Progenitor cell of endocrine pancreas (in vitro differentiated cells): ENCODE results near the gene HESX1. TPM values are rescaled to one million over a fixed set of nuclear protein-coding genes. Genes with fewer than 3 reads are reported as not detected.

Source experiments
- DNase-seq: peaks from one replicate; pipeline ENCODE4 v3.0.0; 2021; ENCODE audit warnings: low spot score; ENCODE audit not compliant: unreplicated experiment
- H3K27ac Mint-ChIP-seq: 2 replicates; pipeline ENCODE4 v1.8.0; 2021; ENCODE audit warnings: mild to moderate bottlenecking, moderate library complexity, mixed read lengths
- H3K27me3 Mint-ChIP-seq: 2 replicates; pipeline ENCODE4 v1.8.0; 2021; ENCODE audit warnings: mixed read lengths
- H3K36me3 Mint-ChIP-seq: 2 replicates; pipeline ENCODE4 v1.8.0; 2022; ENCODE audit warnings: mixed read lengths; ENCODE audit not compliant: insufficient read depth
- H3K4me1 Mint-ChIP-seq: 2 replicates; pipeline ENCODE4 v1.8.0; 2021; ENCODE audit warnings: low read depth, mixed read lengths
- H3K4me3 Mint-ChIP-seq: 2 replicates; pipeline ENCODE4 v1.8.0; 2021; ENCODE audit warnings: low read depth, mild to moderate bottlenecking, moderate library complexity, mixed read lengths
- H3K9me3 Mint-ChIP-seq: 2 replicates; pipeline ENCODE4 v1.8.0; 2021; ENCODE audit warnings: low read depth, mixed read lengths
- total RNA-seq: library from RNA; stranded (reverse); gene quantifications from 2 replicates; pipeline ENCODE4 v1.2.1, GENCODE V29; 2021
- TF ChIP-seq, protein P1 (sequence below): fragments of 200-600 bp; sonication (generic); IDR thresholded peaks from one replicate; pipeline ENCODE4 v1.5.0; 2021; ENCODE audit warnings: antibody characterized with exemption, mild to moderate bottlenecking; ENCODE audit not compliant: unreplicated experiment

HESX1 gene
- total RNA-seq, 1 donor from 2014 or later = 0.96 TPM

DNA sequence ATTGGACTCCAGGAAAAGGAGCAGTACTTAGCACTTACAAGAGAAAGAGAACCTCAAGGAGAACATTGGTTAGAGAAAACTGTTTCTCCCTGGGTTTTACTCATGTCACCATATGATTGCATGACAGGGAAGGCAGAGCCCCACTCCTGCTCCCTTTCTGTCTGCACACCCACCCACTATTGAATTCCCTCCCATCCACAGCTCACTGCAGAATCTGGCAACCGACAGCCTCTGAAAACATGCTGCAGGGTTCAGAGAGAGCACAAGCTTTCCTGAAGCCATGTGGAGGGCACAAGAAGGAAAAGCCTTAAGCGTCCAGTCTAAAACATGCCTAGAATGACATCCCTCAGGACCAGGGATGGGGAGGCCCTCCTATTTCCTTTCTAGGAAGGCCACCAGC lies 31.6 kb downstream of the HESX1 start:
- H3K4me3 Mint-ChIP-seq = no peak overlapping the region
- H3K27me3 Mint-ChIP-seq = peaks cover 28% of the 10 kb centered on the region
- DNase-seq = no peak
- H3K27ac Mint-ChIP-seq = no peak overlapping the region
- TF ChIP-seq, protein P1, sequence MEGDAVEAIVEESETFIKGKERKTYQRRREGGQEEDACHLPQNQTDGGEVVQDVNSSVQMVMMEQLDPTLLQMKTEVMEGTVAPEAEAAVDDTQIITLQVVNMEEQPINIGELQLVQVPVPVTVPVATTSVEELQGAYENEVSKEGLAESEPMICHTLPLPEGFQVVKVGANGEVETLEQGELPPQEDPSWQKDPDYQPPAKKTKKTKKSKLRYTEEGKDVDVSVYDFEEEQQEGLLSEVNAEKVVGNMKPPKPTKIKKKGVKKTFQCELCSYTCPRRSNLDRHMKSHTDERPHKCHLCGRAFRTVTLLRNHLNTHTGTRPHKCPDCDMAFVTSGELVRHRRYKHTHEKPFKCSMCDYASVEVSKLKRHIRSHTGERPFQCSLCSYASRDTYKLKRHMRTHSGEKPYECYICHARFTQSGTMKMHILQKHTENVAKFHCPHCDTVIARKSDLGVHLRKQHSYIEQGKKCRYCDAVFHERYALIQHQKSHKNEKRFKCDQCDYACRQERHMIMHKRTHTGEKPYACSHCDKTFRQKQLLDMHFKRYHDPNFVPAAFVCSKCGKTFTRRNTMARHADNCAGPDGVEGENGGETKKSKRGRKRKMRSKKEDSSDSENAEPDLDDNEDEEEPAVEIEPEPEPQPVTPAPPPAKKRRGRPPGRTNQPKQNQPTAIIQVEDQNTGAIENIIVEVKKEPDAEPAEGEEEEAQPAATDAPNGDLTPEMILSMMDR = no peak
- H3K36me3 Mint-ChIP-seq = no peaks in the 10 kb centered on the region
- H3K4me1 Mint-ChIP-seq = peaks cover 8% of the 10 kb centered on the region
- no peaks in the 10 kb centered on the region for H3K9me3 Mint-ChIP-seq

DNA sequence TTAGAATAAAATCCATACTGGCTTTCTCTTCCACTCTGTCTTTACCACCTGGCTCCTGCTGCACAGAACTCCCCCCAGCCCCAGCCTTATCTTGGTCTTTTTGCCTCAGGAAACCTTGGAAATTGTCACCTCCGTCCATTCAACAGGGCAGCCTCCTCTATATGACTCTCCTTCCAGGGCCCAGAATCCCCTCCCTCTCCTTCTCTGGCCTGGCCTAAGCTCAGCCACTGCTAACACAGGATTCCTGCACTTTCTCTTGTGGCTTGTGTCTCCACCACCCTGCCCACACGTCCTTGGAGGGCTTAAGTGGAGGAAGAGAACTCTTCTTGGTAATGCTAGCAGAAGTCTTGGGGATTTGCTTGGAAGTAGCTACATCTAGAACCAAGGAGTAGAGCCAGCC lies 33.1 kb downstream of the HESX1 start:
- TF ChIP-seq, protein P1 = no peak
- Mint-ChIP-seq H3K27ac (no peak overlapping the region), H3K36me3 (no peaks in the 10 kb centered on the region), H3K4me1 (peaks cover 17% of the 10 kb centered on the region), H3K9me3 (no peaks in the 10 kb centered on the region), H3K27me3 (peaks cover 37% of the 10 kb centered on the region), H3K4me3 (no peak overlapping the region)
- no peak for DNase-seq

DNA sequence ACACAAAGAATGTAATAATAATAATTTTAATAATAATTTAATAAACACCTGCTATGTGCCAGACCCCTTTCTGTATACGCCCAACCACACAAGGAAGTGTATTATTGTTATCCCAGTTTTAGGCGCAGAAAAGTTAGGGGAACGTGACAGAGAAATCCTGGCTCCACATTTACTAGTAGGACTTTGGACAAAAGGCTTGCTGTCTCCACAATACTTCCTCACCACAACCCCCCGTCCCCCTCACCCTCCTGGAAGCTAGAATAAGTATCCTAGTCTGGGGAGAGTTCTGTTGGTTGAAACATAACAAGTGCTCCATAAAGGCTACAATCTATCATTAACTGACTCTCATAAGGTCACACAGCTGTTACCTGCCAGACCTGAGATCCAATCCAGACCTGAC lies 34.1 kb downstream of the HESX1 start:
- Mint-ChIP-seq H3K9me3 (no peaks in the 10 kb centered on the region), H3K27me3 (peaks cover 35% of the 10 kb centered on the region), H3K4me3 (peak overlapping the region; percentile 68), H3K36me3 (no peaks in the 10 kb centered on the region), H3K4me1 (peaks cover 18% of the 10 kb centered on the region), H3K27ac (no peak overlapping the region)
- no peak for DNase-seq
- TF ChIP-seq, protein P1 = no peak

DNA sequence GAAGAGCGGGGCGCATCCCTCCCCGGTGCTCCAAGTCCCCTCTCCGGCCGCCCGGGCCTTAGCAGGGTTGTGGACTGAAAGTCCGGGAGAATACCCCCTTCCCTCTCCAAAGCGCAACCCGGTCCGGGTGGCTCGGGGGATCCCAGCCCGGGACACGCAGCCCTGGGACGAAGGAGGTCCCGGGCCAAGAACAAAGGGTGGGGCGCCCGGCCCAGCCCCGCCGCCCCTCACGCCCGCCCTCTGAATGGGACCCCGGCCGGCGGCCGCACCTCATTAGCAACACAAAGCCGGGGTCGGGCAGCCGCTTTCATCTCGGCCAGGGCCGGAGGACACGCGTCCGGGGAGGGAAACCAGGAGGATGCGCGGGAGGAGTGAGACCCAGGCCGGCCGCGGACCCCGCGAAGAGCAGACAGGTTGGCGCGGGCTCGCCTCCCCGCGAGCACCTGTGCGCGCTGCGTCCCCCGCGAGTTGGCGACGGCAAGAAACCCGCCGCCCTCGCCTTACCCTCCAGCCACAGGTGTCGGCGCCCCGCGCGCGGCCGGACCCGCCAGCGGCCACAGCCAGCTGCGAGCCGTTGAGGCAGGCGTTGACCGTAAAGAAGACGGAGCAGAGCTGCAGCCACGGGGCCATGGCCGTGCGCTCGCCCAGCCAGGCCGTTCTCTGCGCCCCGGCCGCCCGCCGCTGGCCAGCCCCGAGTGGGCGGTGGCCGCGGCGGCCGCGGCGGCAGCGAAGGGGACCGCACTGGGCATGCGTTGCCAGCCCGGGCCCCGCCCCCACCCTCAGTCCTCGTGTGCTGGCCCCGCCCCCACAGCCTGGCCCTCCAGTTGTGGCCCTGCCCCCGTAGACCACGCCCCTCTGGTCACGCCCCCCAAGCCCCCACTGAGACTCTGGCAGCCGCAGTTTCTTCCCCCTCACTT lies 34.9 kb downstream of the HESX1 start, which contains the start of gene IL17RD:
IL17RD (minus strand) TSS at position 697 of the 917 bp plus-strand sequence; CDS start at position 630, 67 bp downstream.
- Mint-ChIP-seq H3K4me3 (peak within 1 kb of the TSS; percentile 85), H3K9me3 (no peaks in the 10 kb centered on the region), H3K4me1 (peaks cover 17% of the 10 kb centered on the region), H3K27me3 (peaks cover 35% of the 10 kb centered on the region), H3K27ac (peak within 1 kb of the TSS; percentile 91), H3K36me3 (no peaks in the 10 kb centered on the region)
- TF ChIP-seq, protein P1 = no peak
- peak; percentile 76 for DNase-seq

DNA sequence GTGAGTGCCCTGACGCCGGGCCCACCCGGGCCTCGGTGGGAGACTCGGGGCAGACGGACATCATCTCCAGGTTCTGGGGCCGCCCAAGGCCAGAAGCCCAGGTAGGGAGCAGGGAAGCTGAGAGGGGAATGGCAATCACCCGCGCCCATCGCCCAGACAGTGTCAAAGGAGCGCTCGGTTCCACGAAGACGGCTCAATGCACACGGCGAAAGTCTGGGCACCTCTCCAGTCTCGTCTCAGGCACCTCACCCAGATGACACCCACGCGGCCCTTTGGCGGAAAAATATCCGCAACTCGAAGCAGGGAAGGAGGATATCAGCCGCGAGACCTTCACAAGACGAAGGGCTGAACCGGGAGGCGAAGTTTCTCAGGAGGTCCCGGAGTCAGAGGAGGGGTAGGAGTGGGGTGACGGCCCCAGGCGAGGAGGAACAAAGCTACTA lies 35.5 kb downstream of the HESX1 start:
- no peak for DNase-seq
- peaks cover 33% of the 10 kb centered on the region for H3K27me3 Mint-ChIP-seq
- peaks cover 19% of the 10 kb centered on the region for H3K4me1 Mint-ChIP-seq
- H3K9me3 Mint-ChIP-seq = no peaks in the 10 kb centered on the region
- peak overlapping the region; percentile 91 for H3K27ac Mint-ChIP-seq
- TF ChIP-seq, protein P1 = no peak
- H3K36me3 Mint-ChIP-seq = no peaks in the 10 kb centered on the region
- H3K4me3 Mint-ChIP-seq = peak overlapping the region; percentile 85
